Inflammatory macrophage treated with lipopolysaccharide for 4 hours (primary cell): ENCODE measurements around the gene STRBP.

Experiments used
- DNase-seq: peaks from one replicate; pipeline ENCODE4 v3.0.0-alpha.2; 2020

Gene STRBP

DNA sequence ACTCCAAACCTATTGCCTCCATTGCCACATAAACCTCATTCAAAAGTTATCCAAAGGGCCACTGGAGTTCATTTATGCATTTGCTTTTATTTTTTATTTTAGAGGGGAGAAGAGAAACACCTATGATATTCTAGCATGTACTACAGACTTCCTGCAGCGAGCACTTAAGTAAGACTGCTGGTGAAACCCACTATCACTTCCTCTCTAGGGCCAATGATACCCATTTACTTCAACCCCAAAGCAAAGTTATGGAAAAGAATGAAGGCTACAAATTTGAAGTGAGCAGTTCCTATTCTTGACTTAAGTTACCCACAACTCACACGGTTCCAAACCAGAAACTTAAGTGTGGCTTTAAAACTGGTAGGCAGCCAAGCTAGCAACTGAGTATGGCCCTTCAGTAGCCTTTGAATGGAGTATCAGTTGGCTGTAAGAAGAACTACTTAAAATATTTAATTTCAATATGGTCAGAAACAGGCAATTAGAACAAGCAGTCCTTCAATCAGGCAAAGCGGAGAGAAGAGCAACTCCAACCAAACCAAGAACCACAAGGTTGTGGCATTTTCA is 140.8 kb downstream of the STRBP start:
- DNase-seq, result no peak

DNA sequence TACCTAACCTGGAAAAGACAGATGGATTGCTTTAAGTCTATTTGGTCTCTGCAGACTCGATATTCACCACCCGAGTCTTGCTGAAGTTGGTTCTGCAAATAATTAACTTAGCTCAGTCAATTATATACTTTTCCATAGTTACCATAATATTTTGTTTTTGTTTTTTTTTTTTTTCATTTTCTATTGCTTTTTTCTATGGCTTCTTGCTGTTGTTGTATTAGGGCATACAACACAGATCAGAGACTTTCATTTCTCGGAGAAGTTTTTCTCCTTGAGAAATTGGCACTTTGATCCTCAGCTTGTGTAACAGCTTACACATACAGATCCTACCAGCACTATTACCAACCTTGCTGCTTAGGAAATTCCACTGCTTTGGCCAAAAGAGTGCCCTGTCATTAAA is 146.9 kb downstream of the STRBP start:
- DNase-seq, result no peak

DNA sequence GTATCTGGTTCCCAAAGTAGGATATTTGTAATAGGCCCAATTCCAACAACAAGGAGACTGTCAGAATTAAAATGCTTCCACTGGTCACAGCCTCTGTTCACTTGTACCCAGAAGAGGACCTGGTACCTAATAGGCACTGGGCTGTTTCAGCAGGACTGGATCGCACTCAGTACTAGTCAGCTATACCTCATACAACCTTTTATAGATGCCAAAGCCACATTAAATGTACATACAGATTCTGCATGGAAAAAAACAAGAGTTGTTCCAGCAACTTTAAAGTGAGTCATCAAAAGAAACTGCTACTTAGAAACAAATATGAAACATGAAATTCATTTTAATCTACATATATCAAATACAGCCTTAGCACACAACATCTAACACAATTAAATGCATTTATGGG is 147.4 kb downstream of the STRBP start:
- no peak for DNase-seq

DNA sequence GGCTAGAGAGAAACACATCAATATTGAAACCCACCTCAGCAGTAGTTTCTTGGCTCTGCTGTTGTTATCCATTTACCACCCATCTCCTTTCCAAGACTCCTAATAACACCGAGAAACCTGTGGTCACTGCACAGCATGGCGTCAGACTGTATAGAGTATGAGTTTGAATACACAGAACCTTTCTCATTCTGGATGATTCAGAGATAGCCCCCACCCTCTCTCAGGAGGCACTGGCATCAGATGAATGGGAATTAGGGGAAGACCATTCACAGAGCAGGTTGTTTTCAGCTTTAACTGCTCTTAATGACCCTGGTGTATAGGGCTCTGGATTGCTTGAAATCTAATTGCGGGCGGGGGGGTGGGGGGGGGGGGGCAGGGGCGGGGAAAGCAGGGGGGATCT is 148.3 kb downstream of the STRBP start:
- no peak for DNase-seq

DNA sequence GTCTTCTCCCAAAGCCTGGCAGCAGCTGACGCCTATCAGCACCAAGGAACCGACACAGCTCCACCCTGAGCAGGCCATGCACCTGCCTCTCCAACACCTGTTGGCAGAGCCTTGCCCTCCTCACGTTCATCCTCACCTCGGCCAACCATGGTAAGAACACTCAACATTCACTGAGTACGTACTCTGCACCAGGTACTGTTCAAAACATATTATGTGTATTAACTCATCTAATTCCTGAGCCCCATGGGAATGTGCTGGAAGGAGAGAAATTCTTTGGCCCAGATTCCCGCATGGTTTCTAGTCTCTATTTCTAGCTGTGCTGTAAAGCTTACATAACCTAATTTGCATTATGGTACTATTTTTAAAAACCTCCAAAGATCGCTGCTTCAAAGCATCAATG is 148.8 kb downstream of the STRBP start:
- DNase-seq, result no peak

DNA sequence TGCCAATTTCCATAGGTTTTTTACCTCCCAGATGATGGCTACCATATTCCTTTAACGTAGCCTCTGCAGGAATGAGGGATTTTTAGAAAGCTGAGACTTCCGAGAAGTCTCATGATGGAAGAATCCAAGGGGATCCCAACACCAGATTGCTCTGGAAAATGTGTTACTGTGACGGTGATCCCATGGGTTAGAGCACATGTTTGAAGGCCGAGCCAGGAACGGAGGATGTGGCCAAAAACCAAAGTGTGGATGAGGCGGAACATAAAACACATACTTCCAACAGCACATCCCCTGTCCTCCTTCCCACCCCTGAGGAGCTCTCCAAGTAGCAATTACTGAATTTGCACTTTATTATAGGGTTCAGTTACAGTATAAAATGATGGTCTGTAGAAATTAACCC is 152.3 kb downstream of the STRBP start:
- DNase-seq, result no peak

DNA sequence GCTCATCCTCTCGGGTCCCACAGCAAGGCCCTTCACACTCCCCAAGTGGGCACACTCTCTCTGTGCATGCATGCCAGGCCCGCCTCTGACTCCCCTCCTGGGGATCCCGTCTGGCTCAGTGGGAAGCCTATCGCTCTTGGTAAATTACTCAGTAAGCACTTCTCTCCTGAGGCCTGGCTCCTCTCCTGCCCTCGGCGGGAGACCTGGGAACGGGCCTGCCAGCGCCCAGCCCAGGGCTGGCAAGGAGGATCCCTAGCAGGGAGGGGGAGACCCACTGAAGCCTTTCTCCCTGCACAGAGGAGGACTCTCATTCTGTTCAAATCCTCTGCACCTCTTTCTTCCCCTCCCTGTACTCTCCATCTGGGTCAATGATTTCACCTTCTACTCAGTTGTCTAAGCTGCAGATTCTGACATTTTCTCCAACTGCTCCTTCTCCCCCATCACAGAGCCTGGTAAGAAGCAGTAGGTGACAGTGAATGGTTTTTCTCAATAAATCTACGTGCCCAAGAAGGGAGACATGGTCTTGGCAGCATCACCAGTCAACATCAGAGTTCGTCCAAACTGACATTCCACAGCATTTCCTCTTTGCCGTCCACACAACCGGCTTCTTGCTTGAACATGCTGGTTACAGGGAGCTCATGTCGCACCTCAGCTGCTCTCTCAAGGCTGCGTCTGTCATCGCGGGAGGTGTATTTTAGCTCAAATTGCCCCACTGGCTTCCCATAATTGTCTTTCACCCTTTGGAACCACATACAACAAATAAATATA is 153.1 kb downstream of the STRBP start:
- no peak for DNase-seq

DNA sequence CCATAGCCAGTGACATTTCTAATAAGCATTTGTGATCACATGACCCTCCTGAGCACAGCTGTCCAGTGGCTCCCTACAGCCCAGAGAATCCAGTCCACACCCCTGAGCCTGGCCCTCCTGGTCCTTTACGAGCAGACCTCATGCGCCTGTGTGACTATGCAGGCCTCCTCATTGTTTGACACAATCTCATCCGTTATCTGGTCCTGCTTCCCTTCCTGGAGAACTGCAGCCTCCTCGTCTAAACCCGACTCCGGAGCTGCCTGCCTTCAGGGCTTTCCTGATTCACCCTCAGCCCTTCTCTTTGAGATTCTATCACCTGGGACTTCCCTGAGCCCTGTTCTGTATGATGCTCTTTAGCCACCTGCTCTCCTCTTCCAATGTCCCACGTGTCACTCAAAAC is 155.2 kb downstream of the STRBP start:
- no peak for DNase-seq

DNA sequence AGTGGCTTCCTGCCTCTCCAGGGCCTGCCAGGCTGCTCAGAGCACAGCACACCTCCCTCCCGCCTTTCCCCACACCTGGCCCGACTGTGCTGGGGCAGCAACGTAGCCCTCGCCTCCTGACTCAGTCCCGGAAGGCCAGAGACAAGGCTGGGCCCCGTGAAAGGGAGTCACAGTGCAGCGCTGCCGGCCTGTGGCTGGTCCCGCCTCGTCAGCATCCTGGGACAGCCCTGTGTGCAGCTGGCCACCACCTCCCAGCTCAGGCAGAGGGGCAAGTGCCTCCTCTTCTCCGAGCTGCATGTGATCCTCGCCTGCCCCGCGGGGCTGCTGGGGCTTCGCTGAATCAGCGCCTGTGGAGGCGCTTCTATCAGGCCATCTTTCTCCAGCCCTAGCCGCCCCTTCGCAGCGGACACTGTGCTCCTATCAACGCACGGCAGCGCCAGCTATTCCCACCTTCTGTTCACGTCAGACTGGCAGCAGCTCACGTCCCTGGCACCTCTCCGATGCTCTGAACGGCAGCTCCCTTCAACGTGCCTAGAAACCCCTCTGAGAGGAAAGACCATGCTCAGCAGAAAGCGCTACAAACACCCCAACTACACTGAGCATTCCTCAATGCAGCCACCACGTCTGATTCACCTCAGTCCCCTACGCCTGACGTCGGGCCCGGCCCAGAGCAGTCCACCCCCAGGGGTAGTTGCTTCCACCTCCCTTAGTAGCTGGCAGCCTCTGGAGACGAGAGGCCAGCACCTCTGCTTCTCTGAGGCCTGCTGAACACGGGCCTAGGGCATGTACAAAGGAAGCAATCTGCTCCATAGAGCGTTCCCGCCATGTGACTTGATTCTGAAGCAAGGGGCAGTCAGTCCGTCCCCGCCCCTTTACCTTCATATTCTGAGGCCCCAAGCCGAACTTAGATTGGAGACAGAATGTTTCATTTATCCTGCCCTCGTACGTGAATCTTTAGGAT is 156.1 kb downstream of the STRBP start:
- no peak for DNase-seq

DNA sequence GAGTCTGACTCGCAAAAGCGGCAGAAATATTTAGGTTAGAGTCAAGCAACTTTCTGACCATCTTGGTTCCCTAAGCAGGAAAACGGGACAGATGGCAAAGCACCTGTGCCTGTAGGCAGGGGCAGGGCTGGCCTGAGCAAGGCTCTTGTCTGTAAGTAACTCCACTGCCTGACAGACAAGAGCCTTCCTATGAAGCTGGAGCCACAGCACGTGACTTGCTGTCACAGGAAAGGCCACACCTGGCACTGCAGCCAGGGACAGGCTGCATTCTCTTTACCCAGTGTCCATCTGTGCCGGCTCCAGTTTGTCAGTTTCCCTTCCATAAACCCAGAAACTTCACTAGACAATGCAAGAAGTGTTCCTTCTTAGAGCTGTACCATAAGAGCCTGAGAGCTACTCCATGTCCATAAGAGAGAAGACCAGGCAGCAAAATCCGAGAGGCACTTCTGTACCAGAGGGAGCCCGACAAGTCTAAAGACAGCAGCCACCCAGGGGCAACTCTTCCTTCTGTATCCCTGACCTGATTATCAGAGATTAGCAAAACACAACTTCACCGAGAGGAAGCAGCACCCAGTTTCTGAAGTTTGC is 156.9 kb downstream of the STRBP start:
- no peak for DNase-seq

DNA sequence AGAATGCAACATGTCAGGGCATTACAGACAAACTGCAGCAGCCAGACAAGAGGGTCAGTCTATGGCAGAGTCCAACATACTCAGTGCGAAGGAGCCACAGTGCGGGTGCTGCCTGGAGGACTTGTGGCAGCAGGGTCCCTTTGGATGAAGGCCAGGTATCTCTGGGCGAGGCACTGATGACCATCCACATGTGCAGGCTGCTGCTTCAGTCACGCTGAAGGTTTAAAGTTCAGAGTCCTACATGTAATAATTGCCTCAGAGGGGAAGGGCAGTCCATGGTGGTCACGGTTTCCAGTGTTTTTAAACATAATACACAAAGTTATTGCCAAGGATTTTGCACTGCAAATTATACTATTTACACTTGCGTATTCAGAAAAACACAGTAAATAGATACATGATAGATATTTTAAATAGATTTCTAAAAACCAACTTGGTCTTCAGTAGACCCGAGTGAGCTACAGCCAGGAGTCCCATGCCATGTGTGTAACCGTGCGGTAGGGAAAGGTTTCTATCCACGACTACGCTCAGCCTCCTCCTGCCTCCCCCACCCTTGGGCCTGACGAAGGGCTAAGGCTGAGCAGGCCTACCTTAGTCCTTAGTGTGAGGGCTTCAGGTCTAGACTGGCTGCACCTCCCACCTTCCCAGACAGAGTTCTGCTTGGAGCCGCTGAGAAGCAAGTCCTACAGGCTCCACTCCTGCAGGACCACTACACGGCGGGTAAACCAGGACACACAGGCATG is 158.7 kb downstream of the STRBP start:
- no peak for DNase-seq

DNA sequence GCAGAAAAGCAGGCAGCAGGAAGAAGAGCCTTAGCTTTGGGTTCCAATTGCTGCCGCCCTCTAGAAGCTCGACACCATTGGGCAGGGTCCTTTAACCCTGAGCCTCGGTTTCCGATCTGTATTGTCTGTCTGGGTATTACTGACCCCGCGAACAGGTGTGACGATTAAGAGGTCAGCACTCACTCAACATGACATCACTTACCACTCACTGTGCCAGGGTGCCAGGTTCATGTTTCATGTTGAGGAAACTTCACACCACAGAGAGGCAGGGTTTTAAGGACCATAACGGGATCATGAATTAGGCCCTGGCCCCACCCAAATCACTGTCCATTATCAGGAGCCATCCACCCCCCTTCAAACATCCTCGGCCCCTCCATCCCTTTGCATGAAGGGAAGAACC is 159.4 kb downstream of the STRBP start:
- no peak for DNase-seq

DNA sequence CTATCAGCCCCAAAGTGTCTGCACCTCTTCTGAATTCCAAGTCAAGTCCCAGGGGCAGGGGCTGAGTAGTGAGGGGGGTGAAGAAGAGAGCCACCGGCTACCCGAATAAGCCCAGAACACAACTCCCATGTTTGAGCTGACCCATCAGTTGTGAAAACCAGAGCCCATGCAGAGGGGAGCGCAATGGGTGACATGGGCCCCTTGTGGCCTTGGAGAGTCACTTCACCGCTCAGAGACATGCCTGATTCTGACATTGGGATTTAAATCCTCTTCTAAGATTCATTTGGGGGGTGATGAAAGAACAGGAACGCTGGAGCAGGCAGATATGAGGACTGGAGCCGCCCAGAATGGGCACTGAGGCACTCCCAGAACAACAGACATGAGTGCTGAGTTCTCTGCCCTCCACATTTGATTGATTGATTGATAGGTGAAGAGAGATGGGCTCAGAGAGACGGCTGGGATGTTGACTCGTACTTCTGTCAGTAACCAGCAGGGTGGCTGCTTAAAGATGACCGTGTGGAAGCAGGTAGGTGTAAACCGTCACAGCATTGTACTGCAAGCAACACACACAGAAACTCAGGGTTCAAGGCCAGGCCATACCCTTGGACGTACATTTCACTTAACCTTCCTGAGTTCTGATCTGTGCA is 160.6 kb downstream of the STRBP start:
- DNase-seq, result no peak

DNA sequence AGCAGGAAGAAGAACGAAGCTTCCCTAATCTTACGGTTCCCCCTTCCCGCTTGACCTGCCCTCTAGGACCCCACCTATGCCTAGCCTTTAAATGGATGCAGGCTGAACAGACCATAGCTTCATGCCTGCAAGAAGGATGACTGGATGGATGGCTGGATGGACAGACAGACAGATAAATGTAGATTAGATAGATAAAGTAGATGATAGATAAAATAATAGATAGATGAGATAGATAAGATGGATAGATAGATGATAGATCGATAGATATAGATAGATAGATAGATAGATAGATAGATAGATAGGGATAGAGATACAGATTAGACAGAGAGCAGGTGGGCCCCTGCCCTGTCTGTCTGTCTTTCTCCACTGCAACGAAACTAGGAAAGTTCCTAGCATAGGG is 162.9 kb downstream of the STRBP start:
- no peak for DNase-seq

DNA sequence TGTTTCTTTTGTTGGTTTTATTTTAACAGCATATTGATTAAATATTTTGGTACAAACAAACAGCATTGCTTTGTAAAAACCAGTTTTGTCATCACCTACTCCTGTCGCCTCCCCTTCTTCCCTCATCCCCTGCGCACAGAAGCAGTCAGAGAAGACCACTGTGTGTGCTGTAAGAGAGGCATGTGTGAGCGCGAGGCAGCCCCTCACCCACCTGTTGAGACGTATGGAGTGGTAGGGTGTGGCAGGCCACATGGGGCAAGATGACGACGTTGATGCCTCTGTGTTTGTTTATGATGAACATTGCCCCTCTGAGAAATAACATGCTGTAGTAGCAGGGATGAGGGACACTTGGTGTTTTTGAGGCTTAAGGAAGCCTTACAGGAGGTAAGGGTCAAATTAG is 163.6 kb downstream of the STRBP start:
- DNase-seq, result no peak

DNA sequence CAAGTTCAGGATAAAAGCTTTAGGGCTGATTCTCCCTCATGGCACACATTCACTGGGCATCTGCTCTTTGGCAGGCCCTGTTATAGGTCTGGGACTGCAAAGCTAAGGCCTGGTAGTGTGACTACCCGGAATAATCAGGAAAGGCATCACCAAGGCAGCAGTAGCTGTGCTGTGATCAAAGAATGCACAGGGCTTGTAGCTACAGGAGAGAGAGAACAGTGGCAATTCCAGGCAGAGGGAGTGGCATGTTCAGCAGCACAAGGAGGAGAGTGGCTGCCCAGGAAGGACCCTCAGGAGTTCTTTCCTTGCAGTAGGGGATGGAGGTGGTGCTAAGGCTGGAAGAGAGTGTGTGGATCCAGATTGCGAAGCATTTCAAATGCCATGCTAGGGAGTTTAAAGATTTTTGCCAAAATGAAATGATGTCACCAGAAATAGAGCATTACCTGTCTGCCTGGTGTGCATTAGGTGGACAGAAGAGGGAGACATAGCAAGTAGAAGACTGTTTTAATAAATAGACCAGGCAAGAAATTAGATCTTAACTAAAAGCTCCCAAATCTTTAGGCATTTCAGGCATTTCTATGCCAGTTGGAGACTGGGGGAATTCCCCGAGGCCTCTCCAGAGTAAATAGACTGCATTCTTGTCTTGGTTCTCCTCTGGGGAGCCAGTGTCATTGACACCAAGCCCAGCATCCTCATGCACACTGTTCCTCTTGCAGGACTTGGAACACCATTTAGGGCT is 165.8 kb downstream of the STRBP start:
- DNase-seq, result no peak

DNA sequence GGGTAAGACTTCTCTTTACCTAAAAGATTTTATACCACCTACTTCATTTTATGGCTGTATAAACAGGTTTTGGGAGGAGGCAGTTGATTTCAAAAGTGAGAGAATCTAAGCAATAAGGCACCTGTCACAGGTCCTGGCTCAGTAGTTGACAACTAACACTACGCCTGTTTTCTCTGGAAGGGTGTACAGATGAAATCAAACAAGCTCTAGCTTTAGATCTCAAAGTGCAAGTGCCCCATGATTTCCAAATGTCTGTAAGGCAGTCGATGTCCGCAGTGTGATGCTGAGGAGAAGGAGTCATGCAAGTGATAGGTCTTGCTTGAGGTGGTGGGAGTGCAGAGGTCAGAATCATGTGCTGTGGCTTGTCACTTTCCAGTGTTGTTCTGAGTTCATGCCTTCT is 168.8 kb downstream of the STRBP start:
- DNase-seq, result no peak

DNA sequence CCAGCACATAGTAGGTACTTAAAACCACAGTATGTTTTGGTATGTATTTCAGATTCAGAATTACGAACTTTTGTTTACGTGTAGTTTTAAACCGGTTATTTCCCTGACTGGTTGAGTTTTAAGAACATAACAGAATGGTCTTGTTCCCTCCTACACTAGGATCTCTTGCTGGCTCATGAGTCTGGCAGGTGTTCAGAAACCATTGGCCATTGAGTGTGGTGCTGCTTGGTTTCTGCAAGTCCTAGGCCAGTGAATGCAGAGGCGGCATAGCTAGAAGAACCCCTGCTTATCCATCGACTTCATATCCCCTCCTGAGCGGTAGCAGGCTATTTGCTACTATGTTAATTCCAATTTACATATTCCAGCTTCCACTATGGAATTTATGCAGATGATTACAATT is 169.3 kb downstream of the STRBP start:
- no peak for DNase-seq

DNA sequence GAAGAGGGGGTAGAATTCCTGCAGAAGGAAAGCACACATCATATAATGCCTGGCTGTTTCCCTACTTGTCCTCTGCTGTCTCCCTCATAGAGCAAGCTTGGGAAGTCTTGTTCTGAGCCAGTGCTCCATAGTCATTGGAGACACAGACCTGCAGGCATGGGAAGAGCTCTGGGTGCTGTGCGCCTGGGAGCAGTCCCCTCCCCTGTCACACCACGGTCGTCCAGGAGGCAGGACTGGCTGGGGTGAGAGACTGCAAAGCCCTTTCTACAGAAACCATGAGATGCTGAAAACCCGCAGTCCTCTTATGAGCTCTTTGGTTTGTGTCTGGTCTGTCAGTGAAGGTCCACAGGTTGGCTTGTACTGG is 170.3 kb downstream of the STRBP start:
- no peak for DNase-seq

DNA sequence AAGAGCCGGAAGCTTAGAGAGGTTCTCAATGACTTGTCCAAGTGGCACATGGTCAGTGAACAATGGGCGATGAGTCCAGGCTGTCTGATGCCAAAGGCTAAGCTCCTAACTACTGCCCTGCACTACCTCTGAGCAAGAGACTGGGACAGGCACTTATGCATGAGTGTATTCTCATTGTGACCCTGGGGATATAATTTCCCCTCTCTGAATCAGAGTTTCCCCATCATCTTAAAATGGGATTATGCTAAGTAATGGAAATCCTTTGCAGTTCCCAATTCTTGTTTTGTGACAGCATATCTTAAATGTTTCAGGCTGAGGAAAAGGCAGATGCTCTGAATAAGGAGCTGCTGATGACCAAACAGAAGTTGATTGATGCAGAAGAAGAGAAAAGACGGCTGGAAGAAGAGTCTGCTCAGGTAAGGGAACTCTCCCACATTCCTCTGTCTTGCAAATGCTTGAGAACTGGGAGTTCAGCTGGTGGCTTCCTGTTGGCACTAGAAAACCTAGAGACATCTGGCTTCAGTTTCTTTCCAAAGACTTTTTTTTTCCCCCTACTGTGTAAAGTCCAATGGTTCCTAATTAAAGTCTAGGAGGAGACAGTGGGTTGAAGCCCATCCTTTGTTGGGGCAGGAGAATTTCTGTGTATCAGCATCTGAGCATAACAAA is 170.8 kb downstream of the STRBP start:
- DNase-seq, result no peak

DNA sequence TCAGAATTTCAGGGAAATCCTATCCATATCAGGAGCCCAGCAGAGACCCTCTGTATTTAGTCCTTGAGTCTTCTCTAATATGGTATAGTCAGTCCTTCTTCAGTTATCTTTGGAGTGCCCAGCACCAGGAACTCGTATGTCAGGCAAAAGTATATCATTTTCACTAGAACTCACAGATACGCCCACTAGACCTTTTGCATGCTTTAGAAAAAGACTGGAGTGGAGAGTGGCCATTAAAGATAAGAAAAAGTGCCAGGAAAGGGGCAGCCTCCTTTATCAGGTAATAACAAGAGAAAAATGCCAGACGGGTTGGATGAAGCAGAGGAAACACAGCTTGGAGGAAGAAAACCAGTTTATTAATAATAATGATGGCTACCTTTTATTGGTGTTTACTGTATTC is 171.4 kb downstream of the STRBP start:
- no peak for DNase-seq
